Measurements from ENCODE around the gene ETV3. TPM values are rescaled to one million over a fixed set of nuclear protein-coding genes. Genes with fewer than 3 reads are reported as not detected.
A peak's percentile ranks its signal among the peaks of the same experiment; 100 is the strongest.

The ETV3 gene
- total and polyA plus RNA-seq, 2 of the 4 experiments (the other 2 are of a cell fraction): 6.4 to 14.7 TPM

GRCh38 chr1:157110003-157110402 lies 28.2 kb downstream of the ETV3 start:
- no CpG with 5 or more reads among the region's 6 CpGs for WGBS, 2 experiments (ENCODE audit: extremely low coverage in 2 of 2, insufficient read length in 1 of 2)

More at GRCh38 chr1:157110003-157110402, 28.2 kb downstream of the ETV3 start:
- TF ChIP-seq, protein P1, sequence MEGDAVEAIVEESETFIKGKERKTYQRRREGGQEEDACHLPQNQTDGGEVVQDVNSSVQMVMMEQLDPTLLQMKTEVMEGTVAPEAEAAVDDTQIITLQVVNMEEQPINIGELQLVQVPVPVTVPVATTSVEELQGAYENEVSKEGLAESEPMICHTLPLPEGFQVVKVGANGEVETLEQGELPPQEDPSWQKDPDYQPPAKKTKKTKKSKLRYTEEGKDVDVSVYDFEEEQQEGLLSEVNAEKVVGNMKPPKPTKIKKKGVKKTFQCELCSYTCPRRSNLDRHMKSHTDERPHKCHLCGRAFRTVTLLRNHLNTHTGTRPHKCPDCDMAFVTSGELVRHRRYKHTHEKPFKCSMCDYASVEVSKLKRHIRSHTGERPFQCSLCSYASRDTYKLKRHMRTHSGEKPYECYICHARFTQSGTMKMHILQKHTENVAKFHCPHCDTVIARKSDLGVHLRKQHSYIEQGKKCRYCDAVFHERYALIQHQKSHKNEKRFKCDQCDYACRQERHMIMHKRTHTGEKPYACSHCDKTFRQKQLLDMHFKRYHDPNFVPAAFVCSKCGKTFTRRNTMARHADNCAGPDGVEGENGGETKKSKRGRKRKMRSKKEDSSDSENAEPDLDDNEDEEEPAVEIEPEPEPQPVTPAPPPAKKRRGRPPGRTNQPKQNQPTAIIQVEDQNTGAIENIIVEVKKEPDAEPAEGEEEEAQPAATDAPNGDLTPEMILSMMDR (conservative IDR thresholded peaks at IDR 0.05; ENCODE audit: low read depth, low read length): no peak
- TF ChIP-seq, protein P2, sequence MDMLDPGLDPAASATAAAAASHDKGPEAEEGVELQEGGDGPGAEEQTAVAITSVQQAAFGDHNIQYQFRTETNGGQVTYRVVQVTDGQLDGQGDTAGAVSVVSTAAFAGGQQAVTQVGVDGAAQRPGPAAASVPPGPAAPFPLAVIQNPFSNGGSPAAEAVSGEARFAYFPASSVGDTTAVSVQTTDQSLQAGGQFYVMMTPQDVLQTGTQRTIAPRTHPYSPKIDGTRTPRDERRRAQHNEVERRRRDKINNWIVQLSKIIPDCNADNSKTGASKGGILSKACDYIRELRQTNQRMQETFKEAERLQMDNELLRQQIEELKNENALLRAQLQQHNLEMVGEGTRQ (IDR thresholded peaks at IDR 0.05; ENCODE audit: low read depth, low read length): no peak
- TF ChIP-seq BHLHE40 (IDR thresholded peaks at IDR 0.05; ENCODE audit: low read depth, low read length) (no peak), MAZ (IDR thresholded peaks at IDR 0.05; ENCODE audit: borderline replicate concordance, low read depth, low read length) (no peak), MXI1 (IDR thresholded peaks at IDR 0.05; ENCODE audit: borderline replicate concordance, low read depth, low read length) (no peak), SMC3 (IDR thresholded peaks at IDR 0.05; ENCODE audit: low read depth, low read length) (no peak), ELK1 (IDR thresholded peaks at IDR 0.05; ENCODE audit: borderline replicate concordance, low read depth, low read length) (no peak), NFE2L2 (IDR thresholded peaks at IDR 0.05; ENCODE audit: low read depth, low read length) (no peak), FOS (IDR thresholded peaks at IDR 0.05; ENCODE audit: low read depth, low read length) (no peak), RFX5 (IDR thresholded peaks at IDR 0.05; ENCODE audit: low read depth, low read length) (no peak), CEBPB (IDR thresholded peaks at IDR 0.05; ENCODE audit: low read depth, low read length) (no peak), POLR2A (IDR thresholded peaks at IDR 0.05; ENCODE audit: low read depth, low read length) (no peak), MAFK (IDR thresholded peaks at IDR 0.05; ENCODE audit: low read depth, low read length) (no peak), RAD21 (IDR thresholded peaks at IDR 0.05; ENCODE audit: low read length) (no peak), CHD1 (IDR thresholded peaks at IDR 0.05; ENCODE audit: low read depth, low read length) (no peak), RCOR1 (IDR thresholded peaks at IDR 0.05; ENCODE audit: insufficient replicate concordance, low read length) (no peak)
- Histone ChIP-seq H4K91ac (ENCODE audit: insufficient read depth, low read depth, low read length) (no peak overlapping the region), H3K9me3 (ENCODE audit: control insufficient read depth, insufficient read depth, low read length) (no peaks in the 10 kb centered on the region), H3K18ac (ENCODE audit: low read depth, low read length) (no peak overlapping the region), H3K27ac (ENCODE audit: insufficient read depth, low read length) (no peak overlapping the region), H3K4me1 (ENCODE audit: control insufficient read depth, insufficient read depth, low read length) (peaks cover 10% of the 10 kb centered on the region), H3K27me3 (ENCODE audit: control insufficient read depth, insufficient read depth, low read length) (peaks cover 13% of the 10 kb centered on the region), H2BK5ac (ENCODE audit: low read depth, low read length, poor library complexity, severe bottlenecking) (no peak overlapping the region), H3K4me3 (ENCODE audit: insufficient read depth, low read depth, low read length) (no peak overlapping the region), H4K5ac (ENCODE audit: low read depth, low read length) (no peak overlapping the region), H3K36me3 (ENCODE audit: control insufficient read depth, insufficient read depth, low read length) (no peaks in the 10 kb centered on the region), H3K56ac (ENCODE audit: extremely low read depth, insufficient read depth, low read length) (no peak overlapping the region), H2AK9ac (replicated peaks; ENCODE audit: low read depth, low read length, poor library complexity) (no peak overlapping the region), H3K9ac (ENCODE audit: low read depth, low read length) (no peak overlapping the region), H3K4ac (ENCODE audit: low read depth, low read length) (no peak overlapping the region), H2AK5ac (ENCODE audit: low read depth, low read length) (no peak overlapping the region), H2BK120ac (ENCODE audit: low read depth, low read length) (no peak overlapping the region), H2BK15ac (ENCODE audit: low read depth, low read length) (no peak overlapping the region), H2BK20ac (ENCODE audit: low read depth, low read length) (no peak overlapping the region), H4K20me1 (ENCODE audit: insufficient read depth, low read length) (no peaks in the 10 kb centered on the region), H4K8ac (ENCODE audit: low read depth in 2 of 2, low read length in 2 of 2) (no peak overlapping the region), H3K9me1 (ENCODE audit: insufficient read depth, low read length) (peaks cover 22% of the 10 kb centered on the region), H3K4me2 (ENCODE audit: low read depth, low read length) (no peak overlapping the region), H3K23ac (ENCODE audit: low read depth, low read length) (no peak overlapping the region), H3K79me1 (ENCODE audit: low read depth in 1 of 2, low read length in 2 of 2) (no peaks in the 10 kb centered on the region), H2AFZ (replicated peaks; ENCODE audit: low read length, poor library complexity) (peak overlapping the region; percentile 27), H3K14ac (replicated peaks; ENCODE audit: low read depth, low read length) (no peak overlapping the region)
- ATAC-seq (ENCODE audit: low read depth) (no peak), DNase-seq (no peak)
- intact Hi-C loops (cut with micrococcal nuclease) (no loop called here), in situ Hi-C loops (cut with MboI; ENCODE audit: low sequenced_read_pairs) (no loop called here), dilution Hi-C loops (cut with HindIII; ENCODE audit: low sequenced_read_pairs, unreplicated experiment) (no loop called here)
- BruUV-seq (replicated peaks): no TSS peak
- ChIA-PET CTCF (no interaction called here), POLR2A (ENCODE audit: unreplicated experiment) (no interaction called here)
